Loucy (cell line): ENCODE measurements around the gene EBF3.

Source experiments
- CTCF ChIP-seq: fragments of 200-600 bp; sonication (generic); conservative IDR thresholded peaks from 2 replicates; pipeline ENCODE4 v1.5.1; 2014; ENCODE audit warnings: mild to moderate bottlenecking, antibody characterized with exemption, low read length
- EZH2phosphoT487 ChIP-seq: fragments of 200-600 bp; IDR thresholded peaks from 2 replicates; pipeline ENCODE4 v1.6.1; 2018; ENCODE audit warnings: antibody characterized with exemption, mild to moderate bottlenecking, moderate library complexity, borderline replicate concordance

- no peak for TF ChIP-seq CTCF
- TF ChIP-seq EZH2phosphoT487 = no peak
Measured at GRCh38 chr10:129921065-129921670, 42.9 kb downstream of the EBF3 start.
